Natural killer cell (primary cell): ENCODE results near the gene CXCL9. TPM values are rescaled to one million over a fixed set of nuclear protein-coding genes. Genes with fewer than 3 reads are reported as not detected.
"Not testable (repeated sequence)": the region's sequence is repeated elsewhere in the genome, so short reads cannot be mapped to it uniquely, and the experiment has no call there.

ENCODE experiments used
- ATAC-seq, 3 donors: fragments of 150-1000 bp in 2 of 3; fragments of 200-7000 bp in 1 of 3; cut with Tn5 transposase; 1 replicate in 1 of 3; 2 replicates in 2 of 3; pipeline ENCODE4 v1.10.0; 2021; ENCODE audit warnings: mild to moderate bottlenecking in 2 of 3, moderate library complexity in 2 of 3
- DNase-seq, 2 donors: peaks; one replicate each; pipeline versions ENCODE4 v3.0.0 to v3.0.0-alpha.2; 2013 to 2021; ENCODE audit warnings: mixed read lengths in 1 of 2
- H3K27ac ChIP-seq: one replicate; pipeline ENCODE4 v1.5.1; 2013; ENCODE audit warnings: mild to moderate bottlenecking, low read length
- H3K27me3 ChIP-seq: one replicate; pipeline ENCODE4 v1.6.1; 2013; ENCODE audit warnings: low read length; ENCODE audit not compliant: control insufficient read depth, insufficient read depth
- H3K36me3 ChIP-seq: one replicate; pipeline ENCODE4 v1.6.1; 2013; ENCODE audit warnings: low read length; ENCODE audit not compliant: control insufficient read depth, insufficient read depth
- H3K4me1 ChIP-seq: one replicate; pipeline ENCODE4 v1.6.1; 2013; ENCODE audit warnings: low read length; ENCODE audit not compliant: control insufficient read depth, insufficient read depth
- H3K4me3 ChIP-seq: one replicate; pipeline ENCODE4 v1.5.1; 2013; ENCODE audit warnings: low read length
- H3K9me3 ChIP-seq: one replicate; pipeline ENCODE4 v1.6.1; 2013; ENCODE audit warnings: low read length; ENCODE audit not compliant: control insufficient read depth, insufficient read depth
- H3K27ac Mint-ChIP-seq, 2 donors: one replicate each; pipeline ENCODE4 v1.8.0; 2022; ENCODE audit warnings: mild to moderate bottlenecking in 2 of 2, mixed read lengths in 2 of 2, moderate library complexity in 1 of 2
- H3K27me3 Mint-ChIP-seq, 2 donors: one replicate each; pipeline ENCODE4 v1.8.0; 2022; ENCODE audit warnings: low read depth in 2 of 2, mixed read lengths in 2 of 2
- H3K36me3 Mint-ChIP-seq: one replicate; pipeline ENCODE4 v1.8.0; 2022; ENCODE audit warnings: mixed read lengths
- H3K4me1 Mint-ChIP-seq, 2 donors: one replicate each; pipeline ENCODE4 v1.8.0; 2022; ENCODE audit warnings: mixed read lengths in 2 of 2
- H3K4me3 Mint-ChIP-seq: one replicate; pipeline ENCODE4 v1.8.0; 2022; ENCODE audit warnings: mild to moderate bottlenecking, moderate library complexity, mixed read lengths
- H3K9me3 Mint-ChIP-seq, 2 donors: one replicate each; pipeline ENCODE4 v1.8.0; 2022; ENCODE audit warnings: mixed read lengths in 2 of 2
- CTCF ChIP-seq: fragments of 200-600 bp; IDR thresholded peaks from one replicate; pipeline ENCODE4 v1.8.0; 2022; ENCODE audit warnings: antibody characterized with exemption
- WGBS: methylation state at CpG from one replicate; pipeline ENCODE4 v1.1.7; 2013; ENCODE audit warnings: missing lambda C conversion rate; ENCODE audit not compliant: insufficient coverage; 5-methylcytosine and 5-hydroxymethylcytosine counted together
- intact Hi-C: fragments of 100-400 bp; cut with micrococcal nuclease; formaldehyde crosslinking; loops from one replicate; pipeline ENCODE4 v1.14.2; 2022
- total RNA-seq, 4 donors: library from RNA; stranded (reverse); fragments of 120-200 nt in 1 of 4; gene quantifications; one replicate each; pipeline versions ENCODE4 v1.2.3 to v1.2.4, GENCODE V29; 2013 to 2022

Gene CXCL9
- total RNA-seq, 3 donors from 2014 or later (not counting 1 experiment from before 2014, with no cell fraction given) = not detected

GRCh38 chr4:76049860-76050416, 42.6 kb upstream of the CXCL9 start:
- H3K27me3 Mint-ChIP-seq, H3K4me3 Mint-ChIP-seq, H3K27me3 ChIP-seq, intact Hi-C loops, H3K4me3 ChIP-seq, H3K27ac Mint-ChIP-seq, H3K36me3 ChIP-seq, H3K27ac ChIP-seq, DNase-seq, H3K4me1 Mint-ChIP-seq, H3K4me1 ChIP-seq, H3K9me3 ChIP-seq, H3K36me3 Mint-ChIP-seq, ATAC-seq, H3K9me3 Mint-ChIP-seq: not testable (repeated sequence)
- 91% methylated on average over 13 of the region's 17 CpGs for WGBS

DNA sequence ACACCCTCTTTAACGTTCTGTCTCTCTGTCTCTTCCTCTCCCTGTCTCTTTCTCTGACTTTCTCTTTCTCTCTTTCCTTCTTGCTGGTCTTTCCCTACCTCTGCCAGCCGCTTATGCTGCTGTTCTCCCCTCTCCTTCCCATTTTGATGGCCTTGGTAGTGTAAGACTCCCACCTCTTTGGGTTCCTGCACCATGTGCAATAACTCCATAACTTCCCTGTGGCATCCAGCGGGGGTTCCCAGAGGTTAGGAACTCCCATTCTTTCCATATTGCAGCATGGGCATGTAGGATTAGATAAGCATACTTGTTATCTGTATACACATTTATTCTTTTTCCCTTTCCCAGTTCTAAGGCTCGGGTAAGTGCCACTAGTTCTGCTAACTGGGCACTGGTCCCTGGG, 37.4 kb upstream of the CXCL9 start:
- H3K4me1 Mint-ChIP-seq, H3K4me1 ChIP-seq, intact Hi-C loops, H3K9me3 ChIP-seq, H3K27ac Mint-ChIP-seq, H3K4me3 ChIP-seq, ATAC-seq, H3K36me3 ChIP-seq, H3K27me3 ChIP-seq, DNase-seq, H3K9me3 Mint-ChIP-seq, H3K27ac ChIP-seq, H3K4me3 Mint-ChIP-seq, H3K36me3 Mint-ChIP-seq: not testable (repeated sequence)
- H3K27me3 Mint-ChIP-seq = peaks cover 9 to 12% of the 10 kb centered on the region in 2 donors
- WGBS = 83% methylated on average over 2 of the region's 4 CpGs

DNA sequence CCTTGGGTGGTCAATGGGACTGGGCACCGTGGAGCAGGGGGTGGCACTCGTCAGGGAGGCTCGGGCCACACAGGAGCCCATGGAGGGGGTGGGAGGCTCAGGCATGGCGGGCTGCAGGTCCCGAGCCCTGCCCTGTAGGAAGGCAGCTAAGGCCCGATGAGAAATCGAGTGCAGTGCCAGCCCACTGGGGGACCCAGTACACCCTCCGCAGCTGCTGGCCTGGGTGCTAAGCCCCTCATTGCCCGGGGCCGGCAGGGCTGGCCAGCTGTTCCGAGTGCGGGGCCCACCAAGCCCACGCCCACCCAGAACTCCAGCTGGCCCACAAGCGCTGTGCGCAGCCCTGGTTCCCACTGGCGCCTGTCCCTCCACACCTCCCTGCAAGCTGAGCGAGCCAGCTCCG, 36.0 kb upstream of the CXCL9 start:
- WGBS = 95% methylated on average over 18 of the region's 18 CpGs
- H3K27me3 ChIP-seq, H3K9me3 ChIP-seq, intact Hi-C loops, H3K27ac ChIP-seq, DNase-seq, H3K4me1 ChIP-seq, H3K27ac Mint-ChIP-seq, H3K9me3 Mint-ChIP-seq, H3K4me3 ChIP-seq, H3K36me3 ChIP-seq, ATAC-seq, H3K36me3 Mint-ChIP-seq, H3K4me3 Mint-ChIP-seq, H3K4me1 Mint-ChIP-seq: not testable (repeated sequence)
- H3K27me3 Mint-ChIP-seq = peaks cover 9 to 12% of the 10 kb centered on the region in 2 donors

DNA sequence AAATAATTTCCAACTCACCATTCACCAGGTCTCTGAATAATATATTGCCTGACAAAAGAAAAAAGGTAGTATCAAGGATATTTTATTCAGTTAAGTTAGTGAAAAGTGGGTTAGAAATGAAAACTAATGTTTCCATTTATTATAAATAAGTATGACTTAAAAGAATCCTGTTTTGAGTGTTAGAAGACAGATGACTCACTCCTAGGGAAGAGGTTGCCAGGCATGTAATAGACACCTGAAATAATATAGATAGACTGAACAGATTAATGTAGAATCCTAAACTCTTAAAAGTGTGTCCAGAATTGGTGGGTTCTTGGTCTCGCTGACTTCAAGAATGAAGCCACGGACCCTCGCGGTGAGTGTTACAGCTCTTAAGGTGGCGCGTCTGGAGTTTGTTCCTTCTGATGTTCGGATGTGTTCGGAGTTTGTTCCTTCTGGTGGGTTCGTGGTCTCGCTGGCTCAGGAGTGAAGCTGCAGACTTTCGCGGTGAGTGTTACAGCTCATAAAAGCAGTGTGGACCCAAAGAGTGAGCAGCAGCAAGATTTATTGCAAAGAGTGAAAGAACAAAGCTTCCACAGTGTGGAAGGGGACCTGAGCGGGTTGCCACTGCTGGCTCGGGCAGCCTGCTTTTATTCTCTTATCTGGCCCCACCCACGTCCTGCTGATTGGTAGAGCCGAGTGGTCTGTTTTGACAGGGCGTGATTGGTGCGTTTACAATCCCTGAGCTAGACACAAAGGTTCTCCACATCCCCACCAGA, 35.1 kb upstream of the CXCL9 start:
- DNase-seq, ATAC-seq, H3K36me3 ChIP-seq, H3K27ac ChIP-seq, intact Hi-C loops, H3K36me3 Mint-ChIP-seq, H3K4me1 Mint-ChIP-seq, H3K27me3 ChIP-seq, H3K27ac Mint-ChIP-seq, H3K9me3 Mint-ChIP-seq, H3K9me3 ChIP-seq, H3K4me3 Mint-ChIP-seq, H3K4me3 ChIP-seq, H3K4me1 ChIP-seq: not testable (repeated sequence)
- H3K27me3 Mint-ChIP-seq = peaks cover 9 to 12% of the 10 kb centered on the region in 2 donors
- 81% methylated on average over 7 of the region's 18 CpGs for WGBS

- H3K4me3 Mint-ChIP-seq = no peak overlapping the region
- no peaks in the 10 kb centered on the region for H3K9me3 ChIP-seq
- peaks cover 7 to 9% of the 10 kb centered on the region in 2 donors for H3K27me3 Mint-ChIP-seq
- intact Hi-C loops = no loop called here
- H3K9me3 Mint-ChIP-seq = no peaks in the 10 kb centered on the region
- no peak overlapping the region for H3K27ac ChIP-seq
- H3K27ac Mint-ChIP-seq = no peak overlapping the region
- no peaks in the 10 kb centered on the region for H3K36me3 ChIP-seq
- no peak for TF ChIP-seq CTCF
- no peak overlapping the region for H3K4me3 ChIP-seq
- H3K36me3 Mint-ChIP-seq = no peaks in the 10 kb centered on the region
- no peaks in the 10 kb centered on the region for H3K27me3 ChIP-seq
- H3K4me1 Mint-ChIP-seq = no peaks in the 10 kb centered on the region
- ATAC-seq = no peak
- no peaks in the 10 kb centered on the region for H3K4me1 ChIP-seq
- DNase-seq = no peak
- 97% methylated on average over 3 of the region's 3 CpGs for WGBS
Observed at GRCh38 chr4:76036855-76037254, 29.5 kb upstream of the CXCL9 start.
